SK-N-SH (cell line): Measurements from ENCODE around the gene SDCCAG8.

Source experiments
- EP300 ChIP-seq, 2 experiments: IDR thresholded peaks; 2 replicates each; pipeline versions ENCODE4 v1.4.0 to v1.6.1; 2012; ENCODE audit warnings: borderline replicate concordance in 1 of 2, low read depth in 1 of 2, low read length in 1 of 2
- RCOR1 ChIP-seq: fragments of 150-350 bp; IDR thresholded peaks from 2 replicates; pipeline ENCODE4 v1.6.1; 2017; ENCODE audit warnings: antibody characterized with exemption, low read length

GRCh38 chr1:243229526-243229925 is 26.3 kb upstream of the SDCCAG8 start:
- TF ChIP-seq RCOR1 (no peak), EP300 (IDR thresholded peaks at IDR 0.05; ENCODE audit: borderline replicate concordance in 1 of 2, low read depth in 1 of 2, low read length in 1 of 2) (no peak)
